LHCN-M2 (cell line): Measurements from ENCODE around the gene GBE1. TPM values are rescaled to one million over a fixed set of nuclear protein-coding genes. Genes with fewer than 3 reads are reported as not detected.

Experiments
- DNase-seq: peaks from one replicate; pipeline ENCODE4 v3.0.0-alpha.2; 2012; ENCODE audit warnings: low read depth
- total RNA-seq: library from RNA; depleted of rRNA; stranded (reverse); fragments of >200 nt; gene quantifications from 2 replicates; pipeline ENCODE4 v1.2.3, GENCODE V29; 2014

The GBE1 gene
- total RNA-seq, 1 experiment from 2014 or later = 145 TPM

GRCh38 chr3:81753416-81754027, 7.9 kb downstream of the GBE1 start:
- DNase-seq = no peak

- no peak for DNase-seq
These were observed 8.8 kb downstream of the GBE1 start for GRCh38 chr3:81752604-81753003.

GRCh38 chr3:81749265-81749664, 12.2 kb downstream of the GBE1 start:
- no peak for DNase-seq

- peak; percentile 77 for DNase-seq
These were observed 14.2 kb downstream of the GBE1 start for GRCh38 chr3:81747280-81747679.

- DNase-seq = peak; percentile 95
These were observed 17.1 kb downstream of the GBE1 start for GRCh38 chr3:81744366-81744765.

- DNase-seq = peak; percentile 99
These were observed 18.1 kb downstream of the GBE1 start for GRCh38 chr3:81743096-81744025.

GRCh38 chr3:81742581-81742980, 18.9 kb downstream of the GBE1 start:
- DNase-seq = peak; percentile 53

GRCh38 chr3:81741216-81741615, 20.2 kb downstream of the GBE1 start:
- DNase-seq = no peak

- no peak for DNase-seq
These were observed 20.7 kb downstream of the GBE1 start for GRCh38 chr3:81740731-81741130.

GRCh38 chr3:81735334-81735733, 26.1 kb downstream of the GBE1 start:
- no peak for DNase-seq

- DNase-seq = no peak
These were observed 26.7 kb downstream of the GBE1 start for GRCh38 chr3:81734742-81735141.

- DNase-seq = no peak
These were observed 28.8 kb downstream of the GBE1 start for GRCh38 chr3:81732642-81733041.

- peak; percentile 82 for DNase-seq
These were observed 32.5 kb downstream of the GBE1 start for GRCh38 chr3:81728766-81729544.

GRCh38 chr3:81726735-81727134, 34.7 kb downstream of the GBE1 start:
- DNase-seq = peak; percentile 78

GRCh38 chr3:81726132-81726531, 35.3 kb downstream of the GBE1 start:
- DNase-seq = peak; percentile 63

GRCh38 chr3:81723732-81724313, 37.6 kb downstream of the GBE1 start:
- DNase-seq = peak; percentile 71

- no peak for DNase-seq
These were observed 43.1 kb downstream of the GBE1 start for GRCh38 chr3:81718311-81718710.

GRCh38 chr3:81716870-81717509, 44.5 kb downstream of the GBE1 start:
- peak; percentile 55 for DNase-seq

GRCh38 chr3:81713031-81713430, 48.4 kb downstream of the GBE1 start:
- DNase-seq = no peak

- no peak for DNase-seq
These were observed 51.8 kb downstream of the GBE1 start for GRCh38 chr3:81709606-81710005.

- no peak for DNase-seq
These were observed 53.4 kb downstream of the GBE1 start for GRCh38 chr3:81707996-81708395.
